Endothelial cell of umbilical vein (primary cell): ENCODE measurements around the gene VCPKMT. TPM values are rescaled to one million over a fixed set of nuclear protein-coding genes. Genes with fewer than 3 reads are reported as not detected.

ENCODE experiments used
- BruUV-seq: library from RNA; stranded (reverse); fragments of 400-500 nt; replicated peaks from 2 replicates; lab custom pipeline; 2021; lab: Mats Ljungman, UMichigan
- CTCF ChIA-PET: fragments of 300-600, 350-600 bp; sonication (Branson Sonifier 250); formaldehyde crosslinking; loops from one replicate; lab custom pipeline; 2021; ENCODE audit warnings: antibody characterized with exemption, inconsistent platforms; lab: Charles Lee
- POLR2A ChIA-PET: fragments of 300-600, 350-600 bp; sonication (Branson Sonifier 250); formaldehyde crosslinking; loops from one replicate; lab custom pipeline; 2021; ENCODE audit warnings: antibody characterized with exemption, inconsistent platforms; lab: Charles Lee
- DNase-seq: peaks from one replicate; pipeline ENCODE4 v3.0.0-alpha.2; 2011; ENCODE audit warnings: low read depth, low spot score
- FAIRE-seq: peaks from 2 replicates; lab custom pipeline; 2011; peaks lifted over from hg19 to GRCh38; lab: Jason Lieb, UNC
- H2AFZ ChIP-seq: 2 replicates; pipeline ENCODE4 v1.6.0; 2012; ENCODE audit warnings: low read depth, low read length, control low read depth, inconsistent platforms
- H3K27ac ChIP-seq: 2 replicates; pipeline ENCODE4 v1.5.1; 2011; ENCODE audit warnings: low read depth, mild to moderate bottlenecking, control low read depth, low read length, moderate library complexity; ENCODE audit not compliant: insufficient read depth
- H3K27me3 ChIP-seq, 2 experiments: 2 replicates each; pipeline versions ENCODE4 v1.6.0 to v1.6.1; 2011; ENCODE audit warnings: low read length in 2 of 2, mixed read lengths in 1 of 2; ENCODE audit not compliant: control insufficient read depth in 2 of 2, insufficient read depth in 2 of 2
- H3K36me3 ChIP-seq, 2 experiments: 2 replicates in 1 of 2; 3 replicates in 1 of 2; pipeline ENCODE4 v1.5.1; 2011; ENCODE audit warnings: low read length in 2 of 2, mild to moderate bottlenecking in 1 of 2, moderate library complexity in 1 of 2; ENCODE audit not compliant: control insufficient read depth in 2 of 2, insufficient read depth in 2 of 2; ENCODE audit errors: extremely low read depth in 1 of 2
- H3K4me1 ChIP-seq: 3 replicates; pipeline ENCODE4 v1.5.1; 2011; ENCODE audit warnings: mild to moderate bottlenecking, low read length; ENCODE audit not compliant: control insufficient read depth, insufficient read depth; ENCODE audit errors: extremely low read depth
- H3K4me2 ChIP-seq: 2 replicates; pipeline ENCODE4 v1.6.1; 2011; ENCODE audit warnings: low read length, control low read depth, mixed read lengths; ENCODE audit not compliant: insufficient read depth
- H3K4me3 ChIP-seq, 3 experiments: fragments of 200-600 bp in 1 of 3; sonication (generic), shearing (Covaris generic) in 1 of 3; replicated peaks in 1 of 3; 2 replicates each; pipeline ENCODE4 v1.5.1; 2011 to 2016; ENCODE audit warnings: control low read depth in 3 of 3, low read length in 3 of 3, mild to moderate bottlenecking in 2 of 3, inconsistent platforms in 1 of 3, low read depth in 1 of 3, moderate library complexity in 1 of 3; ENCODE audit not compliant: insufficient read depth in 1 of 3
- H3K79me2 ChIP-seq: 2 replicates; pipeline ENCODE4 v1.6.0; 2012; ENCODE audit warnings: low read length, inconsistent platforms; ENCODE audit not compliant: control insufficient read depth, insufficient read depth
- H3K9ac ChIP-seq: replicated peaks from 2 replicates; pipeline ENCODE3; 2011; ENCODE audit warnings: low read length, control low read depth; ENCODE audit not compliant: insufficient read depth; ENCODE audit errors: extremely low read depth
- H3K9me1 ChIP-seq: replicated peaks from 3 replicates; pipeline ENCODE4 v1.6.0; 2011; ENCODE audit warnings: mild to moderate bottlenecking, low read length; ENCODE audit not compliant: control insufficient read depth, insufficient read depth; ENCODE audit errors: extremely low read depth
- H3K9me3 ChIP-seq: replicated peaks from 2 replicates; pipeline ENCODE4 v1.5.1; 2012; ENCODE audit warnings: low read length, inconsistent platforms; ENCODE audit not compliant: control insufficient read depth, insufficient read depth
- H4K20me1 ChIP-seq: replicated peaks from 2 replicates; pipeline ENCODE3; 2011; ENCODE audit warnings: mild to moderate bottlenecking, low read length; ENCODE audit not compliant: control insufficient read depth, insufficient read depth; ENCODE audit errors: extremely low read depth
- EZH2 ChIP-seq: IDR thresholded peaks from 2 replicates; pipeline ENCODE4 v1.6.1; 2012; ENCODE audit warnings: borderline replicate concordance, low read depth, mild to moderate bottlenecking, moderate library complexity, low read length, inconsistent platforms; ENCODE audit not compliant: severe bottlenecking
- FOS ChIP-seq: IDR thresholded peaks from 2 replicates; pipeline ENCODE4 v1.6.1; 2011; ENCODE audit warnings: mild to moderate bottlenecking, low read length, moderate library complexity, borderline replicate concordance; ENCODE audit not compliant: insufficient read depth
- GATA2 ChIP-seq: IDR thresholded peaks from 2 replicates; pipeline ENCODE4 v1.7.0; 2011; ENCODE audit warnings: low read depth, mild to moderate bottlenecking, moderate library complexity, mixed read lengths, low read length; ENCODE audit not compliant: insufficient read length, insufficient read depth
- MYC ChIP-seq: IDR thresholded peaks from one replicate; pipeline ENCODE4 v1.6.1; 2011; ENCODE audit warnings: mild to moderate bottlenecking, low read depth, low read length
- dilution Hi-C: fragments of 300-500 bp; cut with MboI; formaldehyde crosslinking; loops from one replicate; pipeline ENCODE4 v1.15.0; 2019; ENCODE audit warnings: low sequenced_read_pairs; ENCODE audit not compliant: extremely low pct_ligation_motif_present
- intact Hi-C: fragments of 100-400 bp; cut with micrococcal nuclease; formaldehyde crosslinking; loops from one replicate; pipeline ENCODE4 v1.10.0; 2022
- polyA plus RNA-seq, 4 experiments: library from polyadenylated mRNA; depleted of rRNA in 3 of 4; stranded (reverse) in 3 of 4; unstranded in 1 of 4; fragments of >200 nt; gene quantifications; 2 replicates each; pipeline versions ENCODE4 v1.2.1 to v1.2.3, GENCODE V29; 2011 to 2012; ENCODE audit warnings: missing spikeins in 1 of 4
- total RNA-seq: library from RNA; stranded (reverse); gene quantifications from 2 replicates; pipeline ENCODE4 v1.2.3, GENCODE V29; 2021
- TF ChIP-seq, protein P1 (sequence below): IDR thresholded peaks from 2 replicates; pipeline ENCODE4 v1.6.1; 2011; ENCODE audit not compliant: insufficient read depth, insufficient read length

The VCPKMT gene
- total and polyA plus RNA-seq, 2 donors (not counting 3 experiments of a cell fraction or from before 2014, with no cell fraction given): 3.5 to 9.2 TPM

DNA sequence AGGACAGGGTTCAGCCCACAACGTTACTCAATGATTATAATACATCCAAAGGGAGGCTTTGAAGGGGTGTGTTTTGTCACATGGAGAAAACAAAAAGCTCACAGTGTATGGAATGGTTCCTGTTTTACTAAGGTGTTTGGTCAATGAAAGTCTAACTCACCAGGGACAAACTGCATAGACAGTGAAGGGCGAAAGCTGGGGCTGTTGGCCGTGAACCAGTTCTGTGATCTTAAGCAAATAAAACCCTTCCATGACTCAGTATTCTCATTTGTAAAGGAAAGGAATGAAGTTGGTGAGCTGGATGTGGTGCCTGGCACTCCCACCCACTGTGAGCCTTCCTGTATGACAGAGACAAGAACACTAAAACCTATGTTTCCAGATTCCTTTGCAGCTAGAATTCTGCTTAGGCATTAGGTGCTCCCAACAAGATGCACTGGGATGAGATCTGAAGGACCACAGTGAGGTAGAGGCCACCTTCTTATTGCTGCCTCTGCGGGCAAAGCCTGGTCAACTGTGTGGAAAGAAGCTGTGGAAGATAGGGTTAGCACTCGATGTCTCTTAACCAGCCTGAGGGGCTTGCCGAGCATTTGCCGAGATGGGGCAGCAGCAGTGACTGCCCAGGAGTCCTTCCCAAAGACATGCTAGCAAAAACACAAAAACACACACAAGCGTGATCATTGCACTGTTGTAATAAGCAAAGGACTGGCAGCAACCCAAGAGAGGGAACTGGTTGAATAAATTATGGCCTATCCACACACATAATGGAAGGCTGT is 48.5 kb downstream of the VCPKMT start:
- no peak overlapping the region for H3K4me2 ChIP-seq
- no peak overlapping the region for H3K27ac ChIP-seq
- POLR2A ChIA-PET: interaction anchor here (0.6 kb wide), 1 partner anchor 175 kb away, joined by 6 read pairs; the partner anchor contains the start of gene ARF6

DNA sequence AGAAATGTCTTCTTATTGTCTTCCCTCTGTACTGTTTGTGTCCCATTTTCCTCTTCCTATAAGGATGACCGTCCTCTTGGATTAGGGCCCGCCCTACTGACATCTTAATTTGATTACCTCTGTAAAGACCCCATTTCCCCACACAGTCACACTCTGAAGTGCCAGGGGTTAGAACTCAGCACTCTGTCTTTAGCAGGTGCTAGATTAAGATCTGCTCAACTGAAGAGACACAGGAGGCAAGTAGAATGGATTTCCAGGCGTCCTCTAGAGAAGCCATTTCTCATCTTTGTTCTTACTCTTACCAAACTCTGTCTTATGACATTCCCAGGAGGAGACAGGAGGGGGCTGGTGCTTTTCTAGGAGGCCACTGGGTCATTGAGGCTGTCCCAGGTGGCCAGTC is 50.8 kb downstream of the VCPKMT start:
- H3K4me1 ChIP-seq: peaks cover 34% of the 10 kb centered on the region
- no peaks in the 10 kb centered on the region for H3K9me3 ChIP-seq
- POLR2A ChIA-PET: no interaction called here
- H3K27me3 ChIP-seq: no peaks in the 10 kb centered on the region
- H3K36me3 ChIP-seq: no peaks in the 10 kb centered on the region
- no peak overlapping the region for H3K4me2 ChIP-seq
- H3K79me2 ChIP-seq: no peaks in the 10 kb centered on the region
- intact Hi-C loops (no loop called here), dilution Hi-C loops (no loop called here)
- no peak overlapping the region for H3K9ac ChIP-seq
- no peaks in the 10 kb centered on the region for H4K20me1 ChIP-seq
- FAIRE-seq (no peak), DNase-seq (no peak)
- H2AFZ ChIP-seq: no peak overlapping the region
- no peaks in the 10 kb centered on the region for H3K9me1 ChIP-seq
- TF ChIP-seq, protein P1, sequence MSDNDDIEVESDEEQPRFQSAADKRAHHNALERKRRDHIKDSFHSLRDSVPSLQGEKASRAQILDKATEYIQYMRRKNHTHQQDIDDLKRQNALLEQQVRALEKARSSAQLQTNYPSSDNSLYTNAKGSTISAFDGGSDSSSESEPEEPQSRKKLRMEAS: no peak
- no peak overlapping the region for H3K4me3 ChIP-seq
- H3K27ac ChIP-seq: no peak overlapping the region
- CTCF ChIA-PET: no interaction called here
- no TSS peak for BruUV-seq

More for the DNA sequence above, 48.5 kb downstream of the VCPKMT start:
- DNase-seq (peak; percentile 38), FAIRE-seq (peak; percentile 88)
- Histone ChIP-seq H3K4me3 (no peak overlapping the region), H4K20me1 (no peaks in the 10 kb centered on the region), H3K9ac (no peak overlapping the region), H2AFZ (no peak overlapping the region), H3K36me3 (no peaks in the 10 kb centered on the region), H3K9me1 (no peaks in the 10 kb centered on the region), H3K27me3 (no peaks in the 10 kb centered on the region), H3K4me1 (peaks cover 11% of the 10 kb centered on the region), H3K79me2 (no peaks in the 10 kb centered on the region), H3K9me3 (no peaks in the 10 kb centered on the region)
- intact Hi-C loops: no loop called here
- TF ChIP-seq, protein P1: no peak
- TF ChIP-seq GATA2 (no peak), EZH2 (no peak), FOS (peak; percentile 32), MYC (no peak)
- CTCF ChIA-PET: interaction anchor here (0.6 to 2.2 kb wide), 5 partner anchors 27 to 214 kb away, joined by 3 to 7 read pairs (median 4); partner anchors contain the start of gene ARF6
- no TSS peak for BruUV-seq
- dilution Hi-C loops: no loop called here
